Vagina (tissue), 2 donors: ENCODE measurements around the gene CAB39L.

Experiments
- CTCF ChIP-seq, 3 experiments: fragments of 450-650 bp in 2 of 3; fragments of 200-600 bp in 1 of 3; sonication (generic) in 1 of 3; IDR thresholded peaks; one replicate each; pipeline ENCODE4 v1.5.1; 2017 to 2019; ENCODE audit warnings: antibody characterized with exemption in 3 of 3, mild to moderate bottlenecking in 2 of 3, moderate library complexity in 2 of 3
- POLR2A ChIP-seq, 2 donors: fragments of 450-650 bp; IDR thresholded peaks; one replicate each; pipeline ENCODE4 v1.6.1; 2017; ENCODE audit warnings: antibody characterized with exemption in 2 of 2, mild to moderate bottlenecking in 2 of 2, moderate library complexity in 2 of 2
- POLR2AphosphoS5 ChIP-seq, 2 donors: sonication (generic); formaldehyde crosslinking; IDR thresholded peaks; one replicate each; pipeline ENCODE4 v1.9.0; 2017; ENCODE audit warnings: antibody characterized with exemption in 2 of 2, mild to moderate bottlenecking in 2 of 2, low read depth in 1 of 2; ENCODE audit not compliant: insufficient read depth in 1 of 2

- no peak for TF ChIP-seq CTCF (IDR thresholded peaks at IDR 0.05)
- TF ChIP-seq POLR2A (IDR thresholded peaks at IDR 0.05), result no peak
- no peak for TF ChIP-seq POLR2AphosphoS5 (IDR thresholded peaks at IDR 0.05; ENCODE audit: insufficient read depth in 1 of 2, low read depth in 1 of 2)
These were observed 11.1 kb upstream of the CAB39L start for GRCh38 chr13:49455007-49455398.
